Endothelial cell of umbilical vein (primary cell): ENCODE results near the gene PMVK. TPM values are rescaled to one million over a fixed set of nuclear protein-coding genes. Genes with fewer than 3 reads are reported as not detected.

Experiments used
- BruUV-seq: library from RNA; stranded (reverse); fragments of 400-500 nt; replicated peaks from 2 replicates; lab custom pipeline; 2021; lab: Mats Ljungman, UMichigan
- CTCF ChIA-PET: fragments of 300-600, 350-600 bp; sonication (Branson Sonifier 250); formaldehyde crosslinking; loops from one replicate; lab custom pipeline; 2021; ENCODE audit warnings: antibody characterized with exemption, inconsistent platforms; lab: Charles Lee
- POLR2A ChIA-PET: fragments of 300-600, 350-600 bp; sonication (Branson Sonifier 250); formaldehyde crosslinking; loops from one replicate; lab custom pipeline; 2021; ENCODE audit warnings: antibody characterized with exemption, inconsistent platforms; lab: Charles Lee
- DNase-seq: peaks from one replicate; pipeline ENCODE4 v3.0.0-alpha.2; 2011; ENCODE audit warnings: low read depth, low spot score
- FAIRE-seq: peaks from 2 replicates; lab custom pipeline; 2011; peaks lifted over from hg19 to GRCh38; lab: Jason Lieb, UNC
- H2AFZ ChIP-seq: 2 replicates; pipeline ENCODE4 v1.6.0; 2012; ENCODE audit warnings: low read depth, low read length, control low read depth, inconsistent platforms
- H3K27ac ChIP-seq: 2 replicates; pipeline ENCODE4 v1.5.1; 2011; ENCODE audit warnings: low read depth, mild to moderate bottlenecking, control low read depth, low read length, moderate library complexity; ENCODE audit not compliant: insufficient read depth
- H3K27me3 ChIP-seq, 2 experiments: 2 replicates each; pipeline versions ENCODE4 v1.6.0 to v1.6.1; 2011; ENCODE audit warnings: low read length in 2 of 2, mixed read lengths in 1 of 2; ENCODE audit not compliant: control insufficient read depth in 2 of 2, insufficient read depth in 2 of 2
- H3K36me3 ChIP-seq, 2 experiments: 2 replicates in 1 of 2; 3 replicates in 1 of 2; pipeline ENCODE4 v1.5.1; 2011; ENCODE audit warnings: low read length in 2 of 2, mild to moderate bottlenecking in 1 of 2, moderate library complexity in 1 of 2; ENCODE audit not compliant: control insufficient read depth in 2 of 2, insufficient read depth in 2 of 2; ENCODE audit errors: extremely low read depth in 1 of 2
- H3K4me1 ChIP-seq: 3 replicates; pipeline ENCODE4 v1.5.1; 2011; ENCODE audit warnings: mild to moderate bottlenecking, low read length; ENCODE audit not compliant: control insufficient read depth, insufficient read depth; ENCODE audit errors: extremely low read depth
- H3K4me2 ChIP-seq: 2 replicates; pipeline ENCODE4 v1.6.1; 2011; ENCODE audit warnings: low read length, control low read depth, mixed read lengths; ENCODE audit not compliant: insufficient read depth
- H3K4me3 ChIP-seq, 3 experiments: fragments of 200-600 bp in 1 of 3; sonication (generic), shearing (Covaris generic) in 1 of 3; replicated peaks in 1 of 3; 2 replicates each; pipeline ENCODE4 v1.5.1; 2011 to 2016; ENCODE audit warnings: control low read depth in 3 of 3, low read length in 3 of 3, mild to moderate bottlenecking in 2 of 3, inconsistent platforms in 1 of 3, low read depth in 1 of 3, moderate library complexity in 1 of 3; ENCODE audit not compliant: insufficient read depth in 1 of 3
- H3K79me2 ChIP-seq: 2 replicates; pipeline ENCODE4 v1.6.0; 2012; ENCODE audit warnings: low read length, inconsistent platforms; ENCODE audit not compliant: control insufficient read depth, insufficient read depth
- H3K9ac ChIP-seq: replicated peaks from 2 replicates; pipeline ENCODE3; 2011; ENCODE audit warnings: low read length, control low read depth; ENCODE audit not compliant: insufficient read depth; ENCODE audit errors: extremely low read depth
- H3K9me1 ChIP-seq: replicated peaks from 3 replicates; pipeline ENCODE4 v1.6.0; 2011; ENCODE audit warnings: mild to moderate bottlenecking, low read length; ENCODE audit not compliant: control insufficient read depth, insufficient read depth; ENCODE audit errors: extremely low read depth
- H3K9me3 ChIP-seq: replicated peaks from 2 replicates; pipeline ENCODE4 v1.5.1; 2012; ENCODE audit warnings: low read length, inconsistent platforms; ENCODE audit not compliant: control insufficient read depth, insufficient read depth
- H4K20me1 ChIP-seq: replicated peaks from 2 replicates; pipeline ENCODE3; 2011; ENCODE audit warnings: mild to moderate bottlenecking, low read length; ENCODE audit not compliant: control insufficient read depth, insufficient read depth; ENCODE audit errors: extremely low read depth
- CTCF ChIP-seq, 2 donors: IDR thresholded peaks; 1 replicate in 1 of 2; 2 replicates in 1 of 2; pipeline ENCODE4 v1.5.1; 2011; ENCODE audit warnings: low read length in 2 of 2, mild to moderate bottlenecking in 2 of 2, moderate library complexity in 2 of 2, control low read depth in 1 of 2, inconsistent platforms in 1 of 2, low read depth in 1 of 2; ENCODE audit not compliant: insufficient read depth in 1 of 2; ENCODE audit errors: extremely low read depth in 1 of 2
- EZH2 ChIP-seq: IDR thresholded peaks from 2 replicates; pipeline ENCODE4 v1.6.1; 2012; ENCODE audit warnings: borderline replicate concordance, low read depth, mild to moderate bottlenecking, moderate library complexity, low read length, inconsistent platforms; ENCODE audit not compliant: severe bottlenecking
- FOS ChIP-seq: IDR thresholded peaks from 2 replicates; pipeline ENCODE4 v1.6.1; 2011; ENCODE audit warnings: mild to moderate bottlenecking, low read length, moderate library complexity, borderline replicate concordance; ENCODE audit not compliant: insufficient read depth
- GATA2 ChIP-seq: IDR thresholded peaks from 2 replicates; pipeline ENCODE4 v1.7.0; 2011; ENCODE audit warnings: low read depth, mild to moderate bottlenecking, moderate library complexity, mixed read lengths, low read length; ENCODE audit not compliant: insufficient read length, insufficient read depth
- JUN ChIP-seq: IDR thresholded peaks from 2 replicates; pipeline ENCODE4 v1.6.1; 2011; ENCODE audit warnings: borderline replicate concordance, low read depth; ENCODE audit not compliant: insufficient read length, insufficient read depth
- MAX ChIP-seq: IDR thresholded peaks from 2 replicates; pipeline ENCODE4 v1.6.1; 2011; ENCODE audit not compliant: insufficient read depth, insufficient read length
- MYC ChIP-seq: IDR thresholded peaks from one replicate; pipeline ENCODE4 v1.6.1; 2011; ENCODE audit warnings: mild to moderate bottlenecking, low read depth, low read length
- POLR2A ChIP-seq: IDR thresholded peaks from 2 replicates; pipeline ENCODE4 v1.6.1; 2012; ENCODE audit warnings: low read depth, mild to moderate bottlenecking, control low read depth, low read length
- POLR2AphosphoS5 ChIP-seq: IDR thresholded peaks from 2 replicates; pipeline ENCODE4 v1.6.1; 2012; ENCODE audit warnings: low read depth, mild to moderate bottlenecking, control low read depth, low read length, moderate library complexity; ENCODE audit not compliant: insufficient read depth
- dilution Hi-C: fragments of 300-500 bp; cut with MboI; formaldehyde crosslinking; loops from one replicate; pipeline ENCODE4 v1.15.0; 2019; ENCODE audit warnings: low sequenced_read_pairs; ENCODE audit not compliant: extremely low pct_ligation_motif_present
- intact Hi-C: fragments of 100-400 bp; cut with micrococcal nuclease; formaldehyde crosslinking; loops from one replicate; pipeline ENCODE4 v1.10.0; 2022
- polyA plus RNA-seq, 4 experiments: library from polyadenylated mRNA; depleted of rRNA in 3 of 4; stranded (reverse) in 3 of 4; unstranded in 1 of 4; fragments of >200 nt; gene quantifications; 2 replicates each; pipeline versions ENCODE4 v1.2.1 to v1.2.3, GENCODE V29; 2011 to 2012; ENCODE audit warnings: missing spikeins in 1 of 4
- total RNA-seq: library from RNA; stranded (reverse); gene quantifications from 2 replicates; pipeline ENCODE4 v1.2.3, GENCODE V29; 2021

The PMVK gene
- total and polyA plus RNA-seq, 2 donors (not counting 3 experiments of a cell fraction or from before 2014, with no cell fraction given) = 22.6 to 32.7 TPM

GRCh38 chr1:154975409-154976059, 39.0 kb upstream of the PMVK start:
- dilution Hi-C loops (no loop called here), intact Hi-C loops (loop anchor here (1.0 to 10.0 kb wide), 3 partner anchors 15 to 491 kb away; partner anchors contain the start of gene PYGO2)
- no peaks in the 10 kb centered on the region for H3K27me3 ChIP-seq
- H3K4me2 ChIP-seq = peak overlapping the region; percentile 94
- ChIA-PET CTCF (interaction anchor here (1.0 to 8.5 kb wide), 8 partner anchors 14 to 416 kb away, joined by 3 to 81 read pairs (median 3); partner anchors contain the start of gene PYGO2), POLR2A (interaction anchor here (0.7 kb wide), 1 partner anchor 39 kb away, joined by 3 read pairs; the partner anchor contains the start of gene PMVK)
- peaks cover 41% of the 10 kb centered on the region for H3K79me2 ChIP-seq
- H4K20me1 ChIP-seq = no peaks in the 10 kb centered on the region
- H3K4me3 ChIP-seq = peak overlapping the region; percentile 58 to 88 (median 87)
- no peaks in the 10 kb centered on the region for H3K36me3 ChIP-seq
- peaks cover 32% of the 10 kb centered on the region for H3K4me1 ChIP-seq
- peak overlapping the region; percentile 10 for H2AFZ ChIP-seq
- peak; percentile 67 for DNase-seq
- H3K27ac ChIP-seq = peak overlapping the region; percentile 99
- no peak for FAIRE-seq
- H3K9me1 ChIP-seq = no peaks in the 10 kb centered on the region
- peak overlapping the region; percentile 90 for H3K9ac ChIP-seq
- H3K9me3 ChIP-seq = no peaks in the 10 kb centered on the region
- BruUV-seq = no TSS peak
- TF ChIP-seq POLR2A = peak; percentile 1
- TF ChIP-seq FOS = no peak
- TF ChIP-seq GATA2 = no peak

GRCh38 chr1:154974808-154975408, 38.4 kb upstream of the PMVK start:
- H3K9ac ChIP-seq = peak overlapping the region; percentile 90
- peak overlapping the region; percentile 58 to 88 (median 87) for H3K4me3 ChIP-seq
- peak overlapping the region; percentile 20 for H2AFZ ChIP-seq
- no peaks in the 10 kb centered on the region for H3K27me3 ChIP-seq
- CTCF ChIA-PET = interaction anchor here (1.0 to 8.5 kb wide), 11 partner anchors 8 to 415 kb away, joined by 3 to 81 read pairs (median 5); partner anchors contain the start of genes FLAD1 and PYGO2
- FAIRE-seq (no peak), DNase-seq (peak; percentile 98)
- POLR2A ChIA-PET = no interaction called here
- dilution Hi-C loops (no loop called here), intact Hi-C loops (loop anchor here (1.0 to 10.0 kb wide), 7 partner anchors 8 to 490 kb away; partner anchors contain the start of genes EFNA1, FLAD1 and PYGO2)
- H3K79me2 ChIP-seq = peaks cover 47% of the 10 kb centered on the region
- TF ChIP-seq FOS (no peak), MYC (no peak), MAX (no peak), GATA2 (no peak), POLR2A (peak; percentile 69), EZH2 (no peak), POLR2AphosphoS5 (peak; percentile 40), CTCF (IDR thresholded peaks at IDR 0.05; ENCODE audit: extremely low read depth in 1 of 2, insufficient read depth in 1 of 2, low read depth in 1 of 2, low read length in 2 of 2) (no peak), JUN (no peak)
- H3K4me1 ChIP-seq = peaks cover 33% of the 10 kb centered on the region
- H3K4me2 ChIP-seq = peak overlapping the region; percentile 94
- H3K9me1 ChIP-seq = no peaks in the 10 kb centered on the region
- no peaks in the 10 kb centered on the region for H3K36me3 ChIP-seq
- BruUV-seq = TSS peak; percentile 35
- no peaks in the 10 kb centered on the region for H4K20me1 ChIP-seq
- no peaks in the 10 kb centered on the region for H3K9me3 ChIP-seq
- peak overlapping the region; percentile 99 for H3K27ac ChIP-seq
